ENCODE results near the gene ZNF710.
"Not testable (repeated sequence)": the region's sequence is repeated elsewhere in the genome, so short reads cannot be mapped to it uniquely, and the experiment has no call there.

The ZNF710 gene

DNA sequence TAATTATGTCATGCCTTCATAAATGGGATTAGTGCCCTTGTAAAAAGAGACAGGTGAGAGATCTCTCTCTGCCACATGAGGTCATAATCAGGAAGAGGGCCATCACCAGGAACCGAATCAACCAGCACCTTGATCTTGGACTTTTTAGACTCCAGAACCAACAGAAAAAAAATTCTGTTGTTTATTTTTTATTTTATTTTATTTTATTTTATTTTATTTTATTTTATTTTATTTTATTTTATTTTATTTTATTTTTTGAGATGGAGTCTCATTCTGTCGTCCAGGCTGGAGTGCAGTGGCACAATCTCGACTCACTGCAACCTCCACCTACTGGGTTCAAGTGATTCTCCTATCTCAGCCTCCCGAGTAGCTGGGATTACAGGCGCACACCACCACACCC is 106.9 kb downstream of the ZNF710 start:
- H3K36me3 ChIP-seq (replicated peaks in 1 of 2; ENCODE audit: control insufficient read depth in 2 of 2, insufficient read depth in 2 of 2, low read length in 2 of 2); H3K9ac ChIP-seq (ENCODE audit: low read depth, low read length, poor library complexity); H3K9me3 ChIP-seq (replicated peaks in 1 of 2; ENCODE audit: control insufficient read depth in 2 of 2, insufficient read depth in 1 of 2, low read depth in 1 of 2, low read length in 2 of 2); H3K14ac ChIP-seq (ENCODE audit: low read length); H4K91ac ChIP-seq (ENCODE audit: low read depth, low read length, poor library complexity); H3K4ac ChIP-seq (ENCODE audit: low read length); H3K23ac ChIP-seq (ENCODE audit: low read depth, low read length, poor library complexity); H2BK120ac ChIP-seq (ENCODE audit: low read depth, low read length); H3K79me1 ChIP-seq (ENCODE audit: low read depth, low read length); H2AK5ac ChIP-seq (ENCODE audit: low read depth, low read length); H4K8ac ChIP-seq (ENCODE audit: low read depth, low read length); H2BK12ac ChIP-seq (ENCODE audit: low read length); H3K4me3 ChIP-seq (ENCODE audit: low read length in 2 of 2); H2BK15ac ChIP-seq (ENCODE audit: low read length); H3K27ac ChIP-seq (replicated peaks; ENCODE audit: low read length); H3K4me2 ChIP-seq (ENCODE audit: insufficient read depth, low read length, poor library complexity, severe bottlenecking); DNase-seq (ENCODE audit: low spot score); H3K18ac ChIP-seq (ENCODE audit: low read length); H2BK5ac ChIP-seq (ENCODE audit: low read length); H2AFZ ChIP-seq (ENCODE audit: low read length): not testable (repeated sequence)
- Histone ChIP-seq H3K27me3 (ENCODE audit: control insufficient read depth in 3 of 3, insufficient read depth in 3 of 3, low read depth in 1 of 3, low read length in 3 of 3) (peaks cover 0 to 15% (median 4%) of the 10 kb centered on the region in 3 experiments), H3K4me1 (ENCODE audit: control insufficient read depth in 2 of 2, insufficient read depth in 1 of 2, low read depth in 1 of 2, low read length in 2 of 2) (peaks cover 9 to 12% of the 10 kb centered on the region in 2 donors)
- no CpG with 5 or more reads among the region's 5 CpGs for WGBS, 2 donors (ENCODE audit: extremely low coverage in 2 of 2, insufficient read length in 2 of 2, insufficient replicate concordance in 1 of 2)

DNA sequence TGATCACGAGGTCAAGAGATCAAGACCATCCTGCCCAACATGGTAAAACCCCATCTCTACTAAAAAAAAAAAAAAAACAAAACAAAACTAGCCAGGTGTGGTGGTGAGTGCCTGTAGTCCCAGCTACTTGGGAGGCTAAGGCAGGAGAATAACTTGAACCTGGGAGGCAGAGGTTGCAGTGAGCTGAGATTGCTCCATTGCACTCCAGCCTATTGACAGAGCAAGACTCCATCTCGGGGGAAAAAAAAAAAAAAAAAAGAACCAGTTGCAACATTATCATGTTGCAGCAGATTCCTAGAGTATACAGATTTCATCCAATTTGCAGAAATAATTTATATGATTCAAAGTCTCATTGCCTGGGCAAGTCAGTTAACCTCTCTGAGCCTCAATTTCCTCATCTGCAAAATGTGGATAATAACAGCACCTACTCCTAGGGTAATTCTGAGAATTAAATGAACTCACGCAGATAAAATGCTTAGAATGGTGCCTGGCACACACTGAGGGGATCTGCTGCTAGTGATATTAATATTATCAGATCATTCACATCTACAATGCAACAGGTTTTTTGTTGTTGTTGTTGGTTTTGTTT is 108.1 kb downstream of the ZNF710 start:
- not testable (repeated sequence) for H3K4me3 ChIP-seq (ENCODE audit: low read length in 2 of 2); H2AK5ac ChIP-seq (ENCODE audit: low read depth, low read length); H2AFZ ChIP-seq (ENCODE audit: low read length); H3K23ac ChIP-seq (ENCODE audit: low read depth, low read length, poor library complexity); H3K14ac ChIP-seq (ENCODE audit: low read length); H3K4ac ChIP-seq (ENCODE audit: low read length); H2BK15ac ChIP-seq (ENCODE audit: low read length); H3K27ac ChIP-seq (replicated peaks; ENCODE audit: low read length); H3K36me3 ChIP-seq (replicated peaks in 1 of 2; ENCODE audit: control insufficient read depth in 2 of 2, insufficient read depth in 2 of 2, low read length in 2 of 2); H3K9me3 ChIP-seq (replicated peaks in 1 of 2; ENCODE audit: control insufficient read depth in 2 of 2, insufficient read depth in 1 of 2, low read depth in 1 of 2, low read length in 2 of 2); H4K91ac ChIP-seq (ENCODE audit: low read depth, low read length, poor library complexity); H3K4me2 ChIP-seq (ENCODE audit: insufficient read depth, low read length, poor library complexity, severe bottlenecking); H4K8ac ChIP-seq (ENCODE audit: low read depth, low read length); H3K9ac ChIP-seq (ENCODE audit: low read depth, low read length, poor library complexity); DNase-seq (ENCODE audit: low spot score); H2BK120ac ChIP-seq (ENCODE audit: low read depth, low read length); H3K79me1 ChIP-seq (ENCODE audit: low read depth, low read length); H2BK5ac ChIP-seq (ENCODE audit: low read length); H3K18ac ChIP-seq (ENCODE audit: low read length); H3K27me3 ChIP-seq (ENCODE audit: control insufficient read depth in 3 of 3, insufficient read depth in 3 of 3, low read depth in 1 of 3, low read length in 3 of 3); H2BK12ac ChIP-seq (ENCODE audit: low read length)
- whole genome bisulfite sequencing, 2 donors (ENCODE audit: extremely low coverage in 2 of 2, insufficient read length in 2 of 2, insufficient replicate concordance in 1 of 2), result no CpG with 5 or more reads among the region's 3 CpGs
- peaks cover 9 to 12% of the 10 kb centered on the region in 2 donors for H3K4me1 ChIP-seq (ENCODE audit: control insufficient read depth in 2 of 2, insufficient read depth in 1 of 2, low read depth in 1 of 2, low read length in 2 of 2)

DNA sequence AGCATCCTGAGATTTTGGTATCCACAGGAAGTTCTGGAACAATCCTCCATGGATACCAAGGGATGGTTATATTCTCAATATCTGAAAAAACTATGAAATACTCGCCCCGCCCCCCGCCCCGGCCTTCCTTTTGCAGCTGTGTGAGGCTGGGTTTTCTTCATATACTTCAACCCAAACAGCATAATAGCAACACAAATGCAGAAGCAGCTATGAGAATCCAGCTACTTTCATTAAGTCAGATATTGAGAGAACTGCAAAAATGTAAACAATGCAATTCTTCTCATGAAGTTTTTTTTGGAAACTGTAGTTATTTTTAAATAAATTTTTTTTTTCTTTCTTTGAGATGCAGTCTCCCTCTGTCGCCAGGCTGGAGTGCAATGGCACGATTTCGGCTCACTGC is 112.0 kb downstream of the ZNF710 start:
- DNase-seq (ENCODE audit: low spot score), result no peak
- H3K4me2 ChIP-seq (ENCODE audit: insufficient read depth, low read length, poor library complexity, severe bottlenecking), result no peak overlapping the region
- WGBS, 2 donors (ENCODE audit: extremely low coverage in 2 of 2, insufficient read length in 2 of 2, insufficient replicate concordance in 1 of 2), result no CpG with 5 or more reads among the region's 7 CpGs

DNA sequence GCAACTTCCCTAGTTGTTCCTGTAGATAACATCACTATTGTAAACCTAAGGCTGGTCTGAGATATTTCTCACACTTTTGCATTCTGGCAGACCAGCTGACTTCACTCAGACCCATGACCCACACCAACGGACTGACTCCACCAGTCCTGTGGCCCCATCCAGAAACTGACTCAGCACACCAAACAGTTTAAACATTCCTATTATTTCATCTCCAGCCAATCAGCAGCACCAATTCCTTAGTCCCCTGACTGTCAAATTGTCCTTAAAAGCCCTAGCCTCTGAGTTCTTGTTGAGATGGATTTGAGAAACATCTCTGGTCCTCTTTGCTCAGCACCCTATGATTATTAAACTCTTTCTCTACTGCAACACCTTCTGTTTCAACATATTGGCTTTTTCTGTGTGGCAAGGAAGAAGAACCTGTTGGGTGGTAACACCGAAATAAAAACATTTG is 113.4 kb downstream of the ZNF710 start:
- Histone ChIP-seq H3K27me3 (ENCODE audit: control insufficient read depth in 3 of 3, insufficient read depth in 3 of 3, low read depth in 1 of 3, low read length in 3 of 3) (no peaks in the 10 kb centered on the region), H3K9ac (ENCODE audit: low read depth, low read length, poor library complexity) (no peak overlapping the region), H3K4me1 (ENCODE audit: control insufficient read depth in 2 of 2, insufficient read depth in 1 of 2, low read depth in 1 of 2, low read length in 2 of 2) (no peaks in the 10 kb centered on the region), H4K91ac (ENCODE audit: low read depth, low read length, poor library complexity) (no peak overlapping the region), H2AFZ (ENCODE audit: low read length) (no peak overlapping the region), H3K36me3 (replicated peaks in 1 of 2; ENCODE audit: control insufficient read depth in 2 of 2, insufficient read depth in 2 of 2, low read length in 2 of 2) (no peaks in the 10 kb centered on the region), H3K18ac (ENCODE audit: low read length) (no peak overlapping the region), H2BK5ac (ENCODE audit: low read length) (no peak overlapping the region), H2AK5ac (ENCODE audit: low read depth, low read length) (no peak overlapping the region), H3K27ac (replicated peaks; ENCODE audit: low read length) (no peak overlapping the region), H3K4me3 (ENCODE audit: low read length in 2 of 2) (no peak overlapping the region), H4K8ac (ENCODE audit: low read depth, low read length) (no peak overlapping the region), H3K4me2 (ENCODE audit: insufficient read depth, low read length, poor library complexity, severe bottlenecking) (no peak overlapping the region), H3K9me3 (replicated peaks in 1 of 2; ENCODE audit: control insufficient read depth in 2 of 2, insufficient read depth in 1 of 2, low read depth in 1 of 2, low read length in 2 of 2) (peaks cover 4 to 7% of the 10 kb centered on the region in 2 donors), H2BK15ac (ENCODE audit: low read length) (no peak overlapping the region), H3K4ac (ENCODE audit: low read length) (no peak overlapping the region), H3K23ac (ENCODE audit: low read depth, low read length, poor library complexity) (no peak overlapping the region), H3K79me1 (ENCODE audit: low read depth, low read length) (no peaks in the 10 kb centered on the region), H2BK12ac (ENCODE audit: low read length) (no peak overlapping the region), H3K14ac (ENCODE audit: low read length) (no peak overlapping the region), H2BK120ac (ENCODE audit: low read depth, low read length) (no peak overlapping the region)
- WGBS, 2 donors (ENCODE audit: extremely low coverage in 2 of 2, insufficient read length in 2 of 2, insufficient replicate concordance in 1 of 2), result no CpG with 5 or more reads among the region's 2 CpGs
- no peak for DNase-seq (ENCODE audit: low spot score)

More for the DNA sequence above, 112.0 kb downstream of the ZNF710 start:
- Histone ChIP-seq H4K8ac (ENCODE audit: low read depth, low read length) (no peak overlapping the region), H2BK120ac (ENCODE audit: low read depth, low read length) (no peak overlapping the region), H3K27me3 (ENCODE audit: control insufficient read depth in 3 of 3, insufficient read depth in 3 of 3, low read depth in 1 of 3, low read length in 3 of 3) (no peaks in the 10 kb centered on the region), H3K4me3 (ENCODE audit: low read length in 2 of 2) (no peak overlapping the region), H2AFZ (ENCODE audit: low read length) (no peak overlapping the region), H3K36me3 (replicated peaks in 1 of 2; ENCODE audit: control insufficient read depth in 2 of 2, insufficient read depth in 2 of 2, low read length in 2 of 2) (no peaks in the 10 kb centered on the region), H2BK15ac (ENCODE audit: low read length) (no peak overlapping the region), H3K9me3 (replicated peaks in 1 of 2; ENCODE audit: control insufficient read depth in 2 of 2, insufficient read depth in 1 of 2, low read depth in 1 of 2, low read length in 2 of 2) (peaks cover 4 to 7% of the 10 kb centered on the region in 2 donors), H3K23ac (ENCODE audit: low read depth, low read length, poor library complexity) (no peak overlapping the region), H3K4me1 (ENCODE audit: control insufficient read depth in 2 of 2, insufficient read depth in 1 of 2, low read depth in 1 of 2, low read length in 2 of 2) (no peaks in the 10 kb centered on the region), H4K91ac (ENCODE audit: low read depth, low read length, poor library complexity) (no peak overlapping the region), H3K14ac (ENCODE audit: low read length) (no peak overlapping the region), H3K27ac (replicated peaks; ENCODE audit: low read length) (no peak overlapping the region), H3K18ac (ENCODE audit: low read length) (no peak overlapping the region), H2BK12ac (ENCODE audit: low read length) (no peak overlapping the region), H3K4ac (ENCODE audit: low read length) (no peak overlapping the region), H3K9ac (ENCODE audit: low read depth, low read length, poor library complexity) (no peak overlapping the region), H2AK5ac (ENCODE audit: low read depth, low read length) (no peak overlapping the region), H2BK5ac (ENCODE audit: low read length) (no peak overlapping the region), H3K79me1 (ENCODE audit: low read depth, low read length) (no peaks in the 10 kb centered on the region)

All from neuronal stem cell (in vitro differentiated cells).